K562 (cell line): ENCODE results near the gene VPS45.

Source experiments
- GTF2F1 ChIP-seq: IDR thresholded peaks from 2 replicates; pipeline ENCODE4 v1.6.1; 2011; ENCODE audit warnings: low read depth, low read length, improper control_type of control experiment
- TAF1 ChIP-seq: IDR thresholded peaks from 2 replicates; pipeline ENCODE4 v1.6.1; 2011; ENCODE audit warnings: mild to moderate bottlenecking, low read length, moderate library complexity; ENCODE audit not compliant: insufficient read depth, control insufficient read depth, severe bottlenecking; ENCODE audit errors: extremely low read depth
- TF ChIP-seq, protein P1 (sequence below), 2 experiments: fragments of 450-650 bp; formaldehyde crosslinking in 1 of 2; IDR thresholded peaks; 2 replicates each; pipeline versions ENCODE4 v1.4.0 to v1.6.1; 2014 to 2020; ENCODE audit warnings: mild to moderate bottlenecking in 2 of 2, borderline replicate concordance in 1 of 2, low read depth in 1 of 2

DNA sequence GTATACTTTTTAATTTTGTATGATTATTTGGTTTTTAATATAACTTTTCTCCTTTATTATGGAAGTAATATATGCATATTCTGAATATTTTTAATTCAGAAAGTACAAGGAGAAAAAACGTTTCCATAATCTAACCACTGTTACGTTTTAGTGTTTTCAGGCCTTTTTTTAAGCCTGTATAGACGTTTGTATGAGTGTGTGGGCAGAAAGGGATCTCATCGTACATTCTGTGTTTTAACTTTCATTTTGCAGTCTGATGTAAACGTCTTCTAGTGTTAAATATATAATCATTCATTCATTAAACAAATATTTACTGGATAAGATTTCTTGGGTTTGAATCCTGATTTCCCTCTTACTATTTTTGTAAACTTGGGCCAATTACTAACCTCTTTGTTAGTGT is 44.1 kb downstream of the VPS45 start:
- TF ChIP-seq, protein P1, sequence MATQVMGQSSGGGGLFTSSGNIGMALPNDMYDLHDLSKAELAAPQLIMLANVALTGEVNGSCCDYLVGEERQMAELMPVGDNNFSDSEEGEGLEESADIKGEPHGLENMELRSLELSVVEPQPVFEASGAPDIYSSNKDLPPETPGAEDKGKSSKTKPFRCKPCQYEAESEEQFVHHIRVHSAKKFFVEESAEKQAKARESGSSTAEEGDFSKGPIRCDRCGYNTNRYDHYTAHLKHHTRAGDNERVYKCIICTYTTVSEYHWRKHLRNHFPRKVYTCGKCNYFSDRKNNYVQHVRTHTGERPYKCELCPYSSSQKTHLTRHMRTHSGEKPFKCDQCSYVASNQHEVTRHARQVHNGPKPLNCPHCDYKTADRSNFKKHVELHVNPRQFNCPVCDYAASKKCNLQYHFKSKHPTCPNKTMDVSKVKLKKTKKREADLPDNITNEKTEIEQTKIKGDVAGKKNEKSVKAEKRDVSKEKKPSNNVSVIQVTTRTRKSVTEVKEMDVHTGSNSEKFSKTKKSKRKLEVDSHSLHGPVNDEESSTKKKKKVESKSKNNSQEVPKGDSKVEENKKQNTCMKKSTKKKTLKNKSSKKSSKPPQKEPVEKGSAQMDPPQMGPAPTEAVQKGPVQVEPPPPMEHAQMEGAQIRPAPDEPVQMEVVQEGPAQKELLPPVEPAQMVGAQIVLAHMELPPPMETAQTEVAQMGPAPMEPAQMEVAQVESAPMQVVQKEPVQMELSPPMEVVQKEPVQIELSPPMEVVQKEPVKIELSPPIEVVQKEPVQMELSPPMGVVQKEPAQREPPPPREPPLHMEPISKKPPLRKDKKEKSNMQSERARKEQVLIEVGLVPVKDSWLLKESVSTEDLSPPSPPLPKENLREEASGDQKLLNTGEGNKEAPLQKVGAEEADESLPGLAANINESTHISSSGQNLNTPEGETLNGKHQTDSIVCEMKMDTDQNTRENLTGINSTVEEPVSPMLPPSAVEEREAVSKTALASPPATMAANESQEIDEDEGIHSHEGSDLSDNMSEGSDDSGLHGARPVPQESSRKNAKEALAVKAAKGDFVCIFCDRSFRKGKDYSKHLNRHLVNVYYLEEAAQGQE (IDR thresholded peaks at IDR 0.05; ENCODE audit: borderline replicate concordance) = no peak
- TF ChIP-seq, protein P1 (CRISPR knock-in tag; IDR thresholded peaks at IDR 0.05; ENCODE audit: low read depth) = no peak
- TF ChIP-seq TAF1 (no peak), GTF2F1 (no peak)
